Neural cell (in vitro differentiated cells): ENCODE data around the gene SKP1.

Experiments used
- CTCF ChIP-seq: fragments of 450-650 bp; IDR thresholded peaks from 2 replicates; pipeline ENCODE4 v1.5.1; 2014; ENCODE audit warnings: antibody characterized with exemption, mild to moderate bottlenecking, moderate library complexity; ENCODE audit not compliant: poor library complexity, severe bottlenecking
- EP300 ChIP-seq: fragments of 450-650 bp; conservative IDR thresholded peaks from 2 replicates; pipeline ENCODE4 v1.6.1; 2014; ENCODE audit warnings: antibody characterized with exemption, mild to moderate bottlenecking, moderate library complexity; ENCODE audit not compliant: poor library complexity, severe bottlenecking
- EZH2 ChIP-seq: fragments of 200-600, 300-800 bp; shearing (Covaris generic), sonication (generic); IDR thresholded peaks from 2 replicates; pipeline ENCODE4 v1.6.1; 2014; ENCODE audit warnings: antibody characterized with exemption, low read length, borderline replicate concordance, mild to moderate bottlenecking; ENCODE audit not compliant: insufficient read depth, poor library complexity, severe bottlenecking
- MXI1 ChIP-seq: fragments of 450-650 bp; conservative IDR thresholded peaks from 2 replicates; pipeline ENCODE4 v1.6.1; 2014; ENCODE audit warnings: antibody characterized with exemption, mild to moderate bottlenecking; ENCODE audit not compliant: poor library complexity, severe bottlenecking
- POLR2AphosphoS5 ChIP-seq: IDR thresholded peaks from 2 replicates; pipeline ENCODE4 v1.6.1; 2012
- RAD21 ChIP-seq: fragments of 450-650 bp; conservative IDR thresholded peaks from 2 replicates; pipeline ENCODE4 v1.6.1; 2014; ENCODE audit warnings: antibody characterized with exemption, mild to moderate bottlenecking, moderate library complexity
- REST ChIP-seq: IDR thresholded peaks from 2 replicates; pipeline ENCODE4 v1.6.1; 2012; ENCODE audit warnings: borderline replicate concordance
- SMC3 ChIP-seq: fragments of 450-650 bp; conservative IDR thresholded peaks from 2 replicates; pipeline ENCODE4 v1.6.1; 2014; ENCODE audit warnings: antibody characterized with exemption, mild to moderate bottlenecking, moderate library complexity; ENCODE audit not compliant: poor library complexity
- TAF1 ChIP-seq: IDR thresholded peaks from 2 replicates; pipeline ENCODE4 v1.6.1; 2012; ENCODE audit warnings: low read depth

GRCh38 chr5:134135091-134135655, 41.6 kb downstream of the SKP1 start:
- TF ChIP-seq POLR2AphosphoS5 (no peak), EZH2 (no peak), CTCF (no peak), TAF1 (no peak), EP300 (no peak), RAD21 (no peak), REST (no peak), SMC3 (no peak), MXI1 (no peak)
